Loucy (cell line): ENCODE measurements around the gene CSF1R.

ENCODE experiments used
- H2AFZ ChIP-seq: fragments of 200-600 bp; sonication (generic); 2 replicates; pipeline ENCODE4 v1.6.0; 2016; ENCODE audit warnings: antibody characterized with exemption, mild to moderate bottlenecking, low read length, moderate library complexity
- H3F3A ChIP-seq: fragments of 200-600 bp; 2 replicates; pipeline ENCODE4 v1.6.0; 2016; ENCODE audit warnings: antibody characterized with exemption, low read depth, mild to moderate bottlenecking
- H3K27me3 ChIP-seq: fragments of 200-600 bp; sonication (generic); 2 replicates; pipeline ENCODE4 v1.6.1; 2014; ENCODE audit warnings: low read length, mild to moderate bottlenecking; ENCODE audit not compliant: insufficient read depth, poor library complexity, severe bottlenecking
- H3K36me3 ChIP-seq: fragments of 200-600 bp; sonication (generic); 2 replicates; pipeline ENCODE4 v1.6.1; 2016; ENCODE audit warnings: low read length; ENCODE audit not compliant: insufficient read depth
- H3K4me1 ChIP-seq: fragments of 200-600 bp; sonication (generic); 2 replicates; pipeline ENCODE4 v1.5.1; 2014; ENCODE audit warnings: low read length, mild to moderate bottlenecking; ENCODE audit not compliant: insufficient read depth, poor library complexity, severe bottlenecking
- H3K4me2 ChIP-seq: fragments of 200-600 bp; sonication (generic); 2 replicates; pipeline ENCODE4 v1.6.0; 2014; ENCODE audit warnings: antibody characterized with exemption, low read length, low read depth, mild to moderate bottlenecking; ENCODE audit not compliant: poor library complexity, severe bottlenecking
- H3K4me3 ChIP-seq: fragments of 200-600 bp; sonication (generic); 2 replicates; pipeline ENCODE4 v1.5.1; 2014; ENCODE audit warnings: low read length, mild to moderate bottlenecking, mixed read lengths; ENCODE audit not compliant: poor library complexity, severe bottlenecking
- H3K79me2 ChIP-seq: fragments of 200-600 bp; sonication (generic); 2 replicates; pipeline ENCODE4 v1.6.1; 2014; ENCODE audit warnings: low read length; ENCODE audit not compliant: insufficient read depth
- H3K9ac ChIP-seq: fragments of 200-600 bp; sonication (generic); 2 replicates; pipeline ENCODE4 v1.6.0; 2014; ENCODE audit warnings: mild to moderate bottlenecking, low read depth, low read length, moderate library complexity; ENCODE audit not compliant: poor library complexity, severe bottlenecking
- H3K9me2 ChIP-seq: fragments of 200-600 bp; sonication (generic); replicated peaks from 2 replicates; pipeline ENCODE4 v1.6.1; 2016; ENCODE audit warnings: low read depth, low read length, mixed read lengths
- H3K9me3 ChIP-seq: fragments of 200-600 bp; sonication (generic); 2 replicates; pipeline ENCODE4 v1.6.1; 2014; ENCODE audit warnings: mild to moderate bottlenecking, antibody characterized with exemption, low read length, low read depth; ENCODE audit not compliant: insufficient read depth
- H4K20me1 ChIP-seq: fragments of 200-600 bp; sonication (generic); 2 replicates; pipeline ENCODE4 v1.6.0; 2014; ENCODE audit warnings: antibody characterized with exemption, low read length, mild to moderate bottlenecking; ENCODE audit not compliant: insufficient read depth, poor library complexity, severe bottlenecking
- EZH2phosphoT487 ChIP-seq: fragments of 200-600 bp; IDR thresholded peaks from 2 replicates; pipeline ENCODE4 v1.6.1; 2018; ENCODE audit warnings: antibody characterized with exemption, mild to moderate bottlenecking, moderate library complexity, borderline replicate concordance
- TF ChIP-seq, protein P1 (sequence below): fragments of 200-600 bp; sonication (generic); conservative IDR thresholded peaks from 2 replicates; pipeline ENCODE4 v1.5.1; 2014; ENCODE audit warnings: mild to moderate bottlenecking, antibody characterized with exemption, low read length

CSF1R gene

DNA sequence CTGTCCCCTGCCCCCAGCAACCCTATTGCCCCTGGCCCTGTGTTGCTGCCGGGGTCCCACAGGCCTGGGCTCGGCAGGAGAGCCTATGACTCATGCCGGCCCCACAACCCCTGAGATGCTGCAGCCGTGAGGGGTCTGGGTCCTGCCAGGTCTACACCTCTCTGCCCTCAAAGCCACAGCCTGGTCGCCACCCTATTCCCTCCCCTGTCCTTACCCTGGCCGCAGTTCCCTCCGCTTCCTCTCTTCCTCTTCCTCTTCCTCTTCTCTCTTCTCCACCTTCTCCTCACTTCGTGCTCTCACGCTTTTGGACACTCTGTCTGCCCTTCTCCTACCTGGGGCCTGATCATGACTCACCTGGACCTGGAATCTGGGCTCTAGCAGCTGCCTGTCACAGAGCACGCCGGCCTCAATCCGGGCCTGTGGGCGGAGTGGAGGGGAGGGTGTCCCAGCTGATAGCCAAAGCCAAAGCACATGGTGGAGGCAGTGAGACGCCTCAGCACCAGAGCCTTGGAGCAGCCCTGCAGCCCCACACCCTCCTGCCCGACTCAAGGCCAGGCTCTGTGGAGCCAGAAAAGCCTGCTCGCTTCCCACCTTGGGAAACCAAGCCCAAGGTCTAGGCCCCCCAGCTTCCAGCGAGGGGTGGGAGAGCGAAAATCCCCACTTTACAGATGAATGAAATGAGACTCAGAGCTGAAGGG, 26.8 kb upstream of the CSF1R start:
- Histone ChIP-seq H3K9me3 (no peaks in the 10 kb centered on the region), H3K9ac (no peak overlapping the region), H3K4me3 (no peak overlapping the region), H4K20me1 (no peaks in the 10 kb centered on the region), H3K27me3 (no peaks in the 10 kb centered on the region), H3F3A (no peaks in the 10 kb centered on the region), H3K9me2 (no peaks in the 10 kb centered on the region), H3K4me2 (no peak overlapping the region), H3K79me2 (no peaks in the 10 kb centered on the region), H3K4me1 (no peaks in the 10 kb centered on the region), H2AFZ (no peak overlapping the region), H3K36me3 (no peaks in the 10 kb centered on the region)
- TF ChIP-seq, protein P1, sequence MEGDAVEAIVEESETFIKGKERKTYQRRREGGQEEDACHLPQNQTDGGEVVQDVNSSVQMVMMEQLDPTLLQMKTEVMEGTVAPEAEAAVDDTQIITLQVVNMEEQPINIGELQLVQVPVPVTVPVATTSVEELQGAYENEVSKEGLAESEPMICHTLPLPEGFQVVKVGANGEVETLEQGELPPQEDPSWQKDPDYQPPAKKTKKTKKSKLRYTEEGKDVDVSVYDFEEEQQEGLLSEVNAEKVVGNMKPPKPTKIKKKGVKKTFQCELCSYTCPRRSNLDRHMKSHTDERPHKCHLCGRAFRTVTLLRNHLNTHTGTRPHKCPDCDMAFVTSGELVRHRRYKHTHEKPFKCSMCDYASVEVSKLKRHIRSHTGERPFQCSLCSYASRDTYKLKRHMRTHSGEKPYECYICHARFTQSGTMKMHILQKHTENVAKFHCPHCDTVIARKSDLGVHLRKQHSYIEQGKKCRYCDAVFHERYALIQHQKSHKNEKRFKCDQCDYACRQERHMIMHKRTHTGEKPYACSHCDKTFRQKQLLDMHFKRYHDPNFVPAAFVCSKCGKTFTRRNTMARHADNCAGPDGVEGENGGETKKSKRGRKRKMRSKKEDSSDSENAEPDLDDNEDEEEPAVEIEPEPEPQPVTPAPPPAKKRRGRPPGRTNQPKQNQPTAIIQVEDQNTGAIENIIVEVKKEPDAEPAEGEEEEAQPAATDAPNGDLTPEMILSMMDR = no peak
- TF ChIP-seq EZH2phosphoT487 = no peak

- Histone ChIP-seq H3K4me2 (no peak overlapping the region), H3K79me2 (no peaks in the 10 kb centered on the region), H3K9me2 (no peaks in the 10 kb centered on the region), H3K27me3 (no peaks in the 10 kb centered on the region), H4K20me1 (no peaks in the 10 kb centered on the region), H3K4me3 (no peak overlapping the region), H2AFZ (no peak overlapping the region), H3K9me3 (no peaks in the 10 kb centered on the region), H3K36me3 (no peaks in the 10 kb centered on the region), H3F3A (no peaks in the 10 kb centered on the region), H3K9ac (no peak overlapping the region), H3K4me1 (no peaks in the 10 kb centered on the region)
- TF ChIP-seq EZH2phosphoT487 = no peak
- TF ChIP-seq, protein P1 = no peak
These were observed 26.1 kb upstream of the CSF1R start for GRCh38 chr5:150112201-150113046.

DNA sequence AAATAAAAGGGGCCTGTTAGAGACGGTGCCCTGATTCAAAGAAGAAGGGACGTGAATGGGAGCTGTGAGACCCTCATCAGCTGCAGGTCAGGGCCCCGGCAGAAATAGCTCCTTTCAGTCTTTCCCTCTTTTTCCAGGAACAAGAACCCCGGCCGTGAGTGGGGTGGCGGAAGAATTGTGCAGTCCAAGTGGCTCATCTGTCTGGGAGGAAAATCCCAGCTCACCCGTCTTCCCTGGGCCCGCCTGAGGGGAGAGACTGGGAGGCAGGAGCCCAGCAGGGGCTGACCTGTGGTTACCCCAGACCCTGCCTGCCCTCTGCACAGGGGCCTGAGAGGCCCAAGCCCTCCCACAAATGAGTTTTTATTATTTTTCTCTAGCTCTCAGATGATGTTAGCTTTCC, 24.8 kb upstream of the CSF1R start:
- Histone ChIP-seq H3K4me3 (no peak overlapping the region), H3K36me3 (no peaks in the 10 kb centered on the region), H3K79me2 (no peaks in the 10 kb centered on the region), H3K27me3 (no peaks in the 10 kb centered on the region), H3K9me3 (no peaks in the 10 kb centered on the region), H3K9me2 (no peaks in the 10 kb centered on the region), H3K9ac (no peak overlapping the region), H3K4me2 (no peak overlapping the region), H3F3A (no peaks in the 10 kb centered on the region), H4K20me1 (no peaks in the 10 kb centered on the region), H2AFZ (no peak overlapping the region), H3K4me1 (peaks cover 4% of the 10 kb centered on the region)
- TF ChIP-seq EZH2phosphoT487 = no peak
- TF ChIP-seq, protein P1 = no peak
